Activated naive CD8-positive, alpha-beta T cell treated with anti-CD3 and anti-CD28 coated beads, Interleukin-2, amount 10 ng/mL, durations not matched to agents 7 days and 5 days (primary cell): ENCODE data around the gene FOXB2. TPM values are rescaled to one million over a fixed set of nuclear protein-coding genes. Genes with fewer than 3 reads are reported as not detected.

ENCODE experiments used
- ATAC-seq: fragments of 150-1000 bp; cut with Tn5 transposase; one replicate; pipeline ENCODE4 v1.10.0; 2021; ENCODE audit warnings: low read depth, moderate library complexity
- POLR2A ChIA-PET: fragments of 350-600 bp; sonication (Branson Sonifier 250); formaldehyde crosslinking; loops from one replicate; lab custom pipeline; 2021; ENCODE audit warnings: antibody characterized with exemption; lab: Charles Lee
- DNase-seq: peaks from one replicate; pipeline ENCODE4 v3.0.0; 2021
- H3K27ac Mint-ChIP-seq: one replicate; pipeline ENCODE4 v1.8.0; 2022; ENCODE audit warnings: mild to moderate bottlenecking, mixed read lengths
- H3K27me3 Mint-ChIP-seq: one replicate; pipeline ENCODE4 v1.8.0; 2022; ENCODE audit warnings: mild to moderate bottlenecking, moderate library complexity, mixed read lengths
- H3K36me3 Mint-ChIP-seq: one replicate; pipeline ENCODE4 v1.8.0; 2021; ENCODE audit warnings: mild to moderate bottlenecking, mixed read lengths
- H3K4me1 Mint-ChIP-seq: one replicate; pipeline ENCODE4 v1.8.0; 2021; ENCODE audit warnings: mixed read lengths
- H3K4me3 Mint-ChIP-seq: one replicate; pipeline ENCODE4 v1.8.0; 2022; ENCODE audit warnings: mild to moderate bottlenecking, moderate library complexity, mixed read lengths
- H3K9me3 Mint-ChIP-seq: one replicate; pipeline ENCODE4 v1.8.0; 2021; ENCODE audit warnings: mixed read lengths
- total RNA-seq, 2 experiments: library from RNA; stranded (reverse); gene quantifications; one replicate each; pipeline ENCODE4 v1.2.3, GENCODE V29; 2021

The FOXB2 gene
- total RNA-seq, 2 experiments from 2014 or later = not detected

- peaks cover 69% of the 10 kb centered on the region for H3K27me3 Mint-ChIP-seq
- no peak overlapping the region for H3K27ac Mint-ChIP-seq
- POLR2A ChIA-PET = no interaction called here
- ATAC-seq = no peak
- H3K36me3 Mint-ChIP-seq = no peaks in the 10 kb centered on the region
- no peaks in the 10 kb centered on the region for H3K9me3 Mint-ChIP-seq
- no peak for DNase-seq
- H3K4me1 Mint-ChIP-seq = peaks cover 3% of the 10 kb centered on the region
- H3K4me3 Mint-ChIP-seq = no peak overlapping the region
These were observed 8.9 kb upstream of the FOXB2 start for GRCh38 chr9:77010527-77010926.

- ATAC-seq = peak; percentile 54
- peaks cover 78% of the 10 kb centered on the region for H3K27me3 Mint-ChIP-seq
- no peak overlapping the region for H3K27ac Mint-ChIP-seq
- H3K9me3 Mint-ChIP-seq = no peaks in the 10 kb centered on the region
- POLR2A ChIA-PET = no interaction called here
- peaks cover 1% of the 10 kb centered on the region for H3K36me3 Mint-ChIP-seq
- H3K4me3 Mint-ChIP-seq = no peak overlapping the region
- H3K4me1 Mint-ChIP-seq = peaks cover 5% of the 10 kb centered on the region
- peak; percentile 74 for DNase-seq
These were observed 7.3 kb upstream of the FOXB2 start for GRCh38 chr9:77011973-77012821.

DNA sequence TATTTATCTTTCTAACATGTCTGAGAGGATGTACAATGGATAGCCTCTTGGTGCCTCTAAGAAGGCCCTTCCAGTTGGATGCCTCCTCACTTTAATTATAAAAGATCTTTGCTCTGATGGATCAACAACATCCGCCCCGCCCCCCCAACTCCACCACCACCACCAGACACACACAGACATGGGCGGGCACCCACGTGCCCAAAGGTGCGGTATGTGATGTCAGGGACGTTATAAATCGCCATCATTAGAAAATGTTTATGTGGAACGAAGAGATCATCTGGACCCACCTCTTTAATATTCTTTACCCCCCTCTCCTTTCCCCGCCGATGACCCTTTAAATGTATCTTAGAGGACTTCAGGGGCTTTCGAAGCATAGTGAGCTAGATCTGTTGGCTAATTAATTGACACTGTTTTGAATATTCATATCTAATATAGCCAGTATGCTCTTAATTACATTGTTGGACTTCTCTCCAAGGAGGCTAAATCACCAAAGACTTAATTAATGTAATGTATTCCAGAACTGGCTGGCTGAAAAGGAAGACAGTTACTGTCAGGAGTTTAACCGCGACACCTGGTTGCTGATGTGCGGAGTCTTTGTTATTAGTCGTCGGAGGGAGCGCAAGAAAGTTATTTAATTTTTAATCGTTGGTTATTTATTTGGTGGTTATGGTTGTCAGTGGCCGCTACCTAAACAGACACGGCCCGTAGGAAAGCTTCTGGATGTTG, 6.1 kb upstream of the FOXB2 start:
- H3K27ac Mint-ChIP-seq = peak overlapping the region; percentile 54
- H3K4me3 Mint-ChIP-seq = no peak overlapping the region
- ATAC-seq (no peak), DNase-seq (no peak)
- H3K4me1 Mint-ChIP-seq = peaks cover 8% of the 10 kb centered on the region
- POLR2A ChIA-PET = no interaction called here
- peaks cover 85% of the 10 kb centered on the region for H3K27me3 Mint-ChIP-seq
- H3K9me3 Mint-ChIP-seq = no peaks in the 10 kb centered on the region
- peaks cover 1% of the 10 kb centered on the region for H3K36me3 Mint-ChIP-seq

- H3K36me3 Mint-ChIP-seq = peaks cover 2% of the 10 kb centered on the region
- H3K9me3 Mint-ChIP-seq = no peaks in the 10 kb centered on the region
- DNase-seq = no peak
- H3K27ac Mint-ChIP-seq = peak overlapping the region; percentile 54
- H3K4me3 Mint-ChIP-seq = no peak overlapping the region
- POLR2A ChIA-PET = no interaction called here
- H3K27me3 Mint-ChIP-seq = peaks cover 86% of the 10 kb centered on the region
- no peak for ATAC-seq
- H3K4me1 Mint-ChIP-seq = peaks cover 8% of the 10 kb centered on the region
These were observed 5.4 kb upstream of the FOXB2 start for GRCh38 chr9:77013932-77014596.

GRCh38 chr9:77014597-77015263, 4.7 kb upstream of the FOXB2 start:
- Mint-ChIP-seq H3K27ac (no peak overlapping the region), H3K27me3 (peaks cover 89% of the 10 kb centered on the region), H3K4me3 (no peak overlapping the region), H3K4me1 (peaks cover 8% of the 10 kb centered on the region), H3K36me3 (peaks cover 4% of the 10 kb centered on the region), H3K9me3 (no peaks in the 10 kb centered on the region)
- peak; percentile 36 for DNase-seq
- ATAC-seq = no peak
- POLR2A ChIA-PET = no interaction called here

DNA sequence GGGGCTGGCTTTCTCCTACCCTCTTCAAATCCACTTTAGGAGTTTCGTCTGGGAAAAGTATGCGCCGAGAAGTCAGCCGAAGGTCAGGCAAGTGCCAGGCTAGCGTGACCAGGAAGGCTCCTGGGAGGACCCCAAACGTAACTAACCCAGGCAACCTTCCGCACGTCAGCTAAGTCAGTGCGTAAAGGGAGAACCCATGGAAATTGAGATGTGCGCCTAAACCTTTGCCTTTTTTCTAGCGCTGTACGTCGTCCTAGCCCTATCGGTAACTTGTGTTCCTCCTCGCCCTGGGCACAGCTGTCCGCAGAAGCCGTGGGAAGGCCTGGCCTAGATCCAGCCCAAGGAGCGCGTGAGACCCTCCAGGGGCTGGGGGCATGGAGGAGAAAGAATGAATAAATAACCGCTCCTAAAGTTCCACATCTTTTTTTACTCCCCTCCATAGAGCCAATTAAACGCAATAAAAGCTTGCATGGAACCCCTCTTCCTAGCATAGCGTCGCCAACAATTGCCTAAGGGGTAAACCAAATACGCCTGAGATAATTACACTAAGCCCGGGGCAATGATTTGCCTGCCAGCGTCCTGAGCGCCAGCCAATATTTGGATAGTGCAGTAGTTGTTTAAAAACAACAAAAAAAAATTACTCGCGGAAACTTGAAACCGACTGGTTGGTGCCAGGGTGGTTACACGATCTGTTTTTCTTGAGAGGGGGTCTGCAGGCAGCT, 4.0 kb upstream of the FOXB2 start:
- no peak for ATAC-seq
- no peak overlapping the region for H3K27ac Mint-ChIP-seq
- H3K36me3 Mint-ChIP-seq = peaks cover 4% of the 10 kb centered on the region
- no peak for DNase-seq
- POLR2A ChIA-PET = no interaction called here
- H3K4me1 Mint-ChIP-seq = peaks cover 8% of the 10 kb centered on the region
- no peak overlapping the region for H3K4me3 Mint-ChIP-seq
- peaks cover 83% of the 10 kb centered on the region for H3K27me3 Mint-ChIP-seq
- no peaks in the 10 kb centered on the region for H3K9me3 Mint-ChIP-seq

DNA sequence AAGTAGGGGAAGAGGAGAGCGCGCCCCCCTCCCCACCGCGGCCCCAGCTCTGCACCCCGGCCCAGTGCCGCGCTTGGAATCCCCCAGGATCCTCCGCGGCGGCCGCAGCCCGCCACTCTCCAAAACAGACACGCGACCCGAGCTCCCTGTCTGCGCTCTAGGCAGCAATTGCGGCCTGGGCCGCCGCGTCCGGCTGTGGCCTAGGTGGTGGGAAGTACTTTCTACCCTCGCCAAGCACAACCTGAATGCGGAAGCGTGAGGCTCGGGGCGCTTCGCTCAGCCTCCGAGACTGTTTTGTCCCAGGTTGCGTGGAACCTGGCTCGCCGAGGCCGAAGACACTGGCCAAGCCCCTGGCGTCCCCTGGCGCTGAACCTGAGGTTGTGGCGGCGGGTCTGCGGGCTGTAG, 3.3 kb upstream of the FOXB2 start:
- Mint-ChIP-seq H3K36me3 (peaks cover 4% of the 10 kb centered on the region), H3K27ac (no peak overlapping the region), H3K4me1 (peaks cover 9% of the 10 kb centered on the region), H3K27me3 (peaks cover 83% of the 10 kb centered on the region), H3K4me3 (no peak overlapping the region), H3K9me3 (no peaks in the 10 kb centered on the region)
- POLR2A ChIA-PET = no interaction called here
- DNase-seq = peak; percentile 37
- ATAC-seq = no peak

DNA sequence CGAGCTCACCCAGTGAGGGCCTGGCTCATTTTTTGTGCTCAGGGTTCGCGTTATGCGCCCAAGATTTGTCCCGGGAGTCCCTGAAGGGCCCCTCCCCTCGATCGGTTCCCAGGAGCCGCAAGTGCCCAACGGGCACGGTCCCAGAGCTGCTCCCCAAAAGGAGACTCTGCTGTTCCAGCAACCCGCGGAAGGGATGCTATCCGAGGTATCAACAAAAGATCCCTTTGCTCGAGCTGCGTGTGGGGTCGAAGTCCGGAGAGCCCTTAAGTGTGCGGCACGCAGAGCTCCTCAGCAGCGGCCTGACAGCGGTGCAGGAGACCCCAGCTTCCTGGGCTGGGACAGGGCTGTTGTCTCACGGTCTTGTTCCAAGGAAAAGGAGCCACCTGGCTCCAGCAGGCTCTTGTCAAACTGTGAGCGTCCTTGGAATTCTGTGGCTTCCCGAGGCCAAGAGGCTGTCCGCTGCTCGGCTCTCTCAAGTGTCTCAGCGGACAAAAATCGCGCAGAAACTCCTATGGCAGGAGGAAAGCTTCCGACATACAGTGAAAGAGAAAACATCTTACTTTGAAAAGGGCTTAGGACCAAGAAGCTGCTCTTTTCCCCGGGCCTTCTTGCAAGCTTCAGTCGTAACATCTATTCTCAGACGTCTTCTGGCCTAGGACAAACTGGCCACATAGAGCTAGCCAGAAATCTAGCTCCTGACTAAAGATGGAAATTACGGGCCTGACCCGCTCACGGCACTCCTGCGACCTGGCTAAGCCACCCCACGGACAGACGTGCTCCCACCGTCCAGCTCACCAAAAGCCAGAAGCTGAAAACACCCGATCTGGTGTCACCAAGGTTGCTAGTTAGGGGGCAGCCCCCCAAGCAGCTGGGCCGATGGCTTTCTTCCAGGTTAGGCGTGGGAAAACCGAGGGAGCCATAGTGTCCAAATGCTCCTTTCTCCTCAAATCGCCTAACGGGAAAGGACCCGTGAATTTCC, 2.6 kb upstream of the FOXB2 start:
- Mint-ChIP-seq H3K27me3 (peaks cover 84% of the 10 kb centered on the region), H3K4me3 (no peak overlapping the region), H3K36me3 (peaks cover 5% of the 10 kb centered on the region), H3K4me1 (peaks cover 12% of the 10 kb centered on the region), H3K27ac (peak overlapping the region; percentile 25), H3K9me3 (no peaks in the 10 kb centered on the region)
- ATAC-seq (no peak), DNase-seq (peak; percentile 39)
- POLR2A ChIA-PET = no interaction called here

DNA sequence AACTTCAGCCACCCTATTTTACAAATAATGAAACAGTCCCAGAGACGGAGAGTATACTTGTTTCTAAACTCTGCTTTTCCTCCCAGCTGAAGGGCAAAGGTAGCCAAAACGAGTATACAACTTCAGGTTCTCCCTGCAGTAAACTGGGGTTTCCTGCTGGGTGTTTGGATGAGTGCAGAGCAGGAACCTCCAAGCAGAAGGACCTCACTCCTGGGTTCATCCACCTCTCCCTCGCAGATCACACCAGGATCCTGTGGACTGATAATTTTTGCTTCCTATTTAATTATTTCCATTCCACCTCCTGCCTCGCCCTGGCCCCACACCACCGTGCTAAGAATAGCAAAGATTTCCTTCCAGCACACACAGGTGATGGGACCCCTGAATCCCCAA, 2.0 kb upstream of the FOXB2 start:
- ATAC-seq = no peak
- H3K27me3 Mint-ChIP-seq = peaks cover 84% of the 10 kb centered on the region
- H3K9me3 Mint-ChIP-seq = no peaks in the 10 kb centered on the region
- peaks cover 15% of the 10 kb centered on the region for H3K4me1 Mint-ChIP-seq
- DNase-seq = no peak
- peaks cover 6% of the 10 kb centered on the region for H3K36me3 Mint-ChIP-seq
- no peak overlapping the region for H3K4me3 Mint-ChIP-seq
- POLR2A ChIA-PET = no interaction called here
- no peak overlapping the region for H3K27ac Mint-ChIP-seq

GRCh38 chr9:77018058-77018968, 1.1 kb upstream of the FOXB2 start:
- Mint-ChIP-seq H3K27me3 (peaks cover 83% of the 10 kb centered on the region), H3K4me1 (peaks cover 15% of the 10 kb centered on the region), H3K4me3 (peak overlapping the region; percentile 43), H3K36me3 (peaks cover 7% of the 10 kb centered on the region), H3K9me3 (no peaks in the 10 kb centered on the region), H3K27ac (peak overlapping the region; percentile 68)
- DNase-seq (no peak), ATAC-seq (no peak)
- POLR2A ChIA-PET = no interaction called here

DNA sequence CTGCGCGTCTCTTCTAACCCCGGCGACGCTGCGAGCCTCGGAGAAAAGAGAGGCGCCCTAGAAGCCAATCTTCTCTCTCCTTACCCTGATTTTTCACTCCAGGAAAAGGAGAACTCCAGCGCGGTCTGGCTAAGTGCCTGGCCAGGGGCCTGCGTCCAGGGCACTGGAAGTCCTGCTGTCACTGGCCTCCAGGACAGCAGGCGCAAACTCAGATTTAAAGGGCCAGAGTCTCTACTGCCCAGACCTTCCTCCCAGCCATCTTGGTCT, 553 bp upstream of the FOXB2 start:
- DNase-seq (no peak), ATAC-seq (no peak)
- peaks cover 7% of the 10 kb centered on the region for H3K36me3 Mint-ChIP-seq
- H3K4me1 Mint-ChIP-seq = peaks cover 15% of the 10 kb centered on the region
- H3K9me3 Mint-ChIP-seq = no peaks in the 10 kb centered on the region
- POLR2A ChIA-PET = no interaction called here
- peak overlapping the region; percentile 25 for H3K4me3 Mint-ChIP-seq
- H3K27me3 Mint-ChIP-seq = peaks cover 83% of the 10 kb centered on the region
- no peak overlapping the region for H3K27ac Mint-ChIP-seq
